Fibroblast of upper back skin (primary cell): ENCODE data around the gene SUPT3H.
"Not testable (repeated sequence)": the region's sequence is repeated elsewhere in the genome, so short reads cannot be mapped to it uniquely, and the experiment has no call there.

ENCODE experiments used
- DNase-seq: peaks from one replicate; pipeline ENCODE4 v3.0.0-alpha.2; 2013

The SUPT3H gene

GRCh38 chr6:45253453-45253852 is 124.3 kb downstream of the SUPT3H start:
- no peak for DNase-seq

GRCh38 chr6:45231660-45232059 is 146.1 kb downstream of the SUPT3H start:
- no peak for DNase-seq

- no peak for DNase-seq
Measured at GRCh38 chr6:45229416-45229815, 148.3 kb downstream of the SUPT3H start.

DNA sequence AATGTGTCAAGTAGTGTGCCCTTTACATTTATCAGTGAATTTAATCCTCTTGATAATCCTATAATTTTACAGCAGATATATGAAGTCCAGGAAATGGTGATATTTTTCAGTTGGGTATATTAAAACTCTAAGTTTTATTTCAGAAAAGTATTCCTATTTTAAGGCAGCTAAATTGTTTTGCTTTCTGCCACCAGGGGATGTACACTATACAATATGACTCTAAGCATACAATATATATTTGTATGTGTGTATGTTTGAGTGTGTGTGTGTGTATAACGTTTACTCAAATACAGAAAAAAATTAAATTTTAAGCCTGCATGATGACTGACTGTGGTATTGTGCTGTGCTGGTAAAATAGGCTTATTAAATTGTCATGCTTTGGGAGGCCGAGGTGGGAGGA is 151.7 kb downstream of the SUPT3H start:
- no peak for DNase-seq

- no peak for DNase-seq
Measured at GRCh38 chr6:45222380-45222779, 155.4 kb downstream of the SUPT3H start.

GRCh38 chr6:45215759-45216158 is 162.0 kb downstream of the SUPT3H start:
- no peak for DNase-seq

- DNase-seq: no peak
Measured at GRCh38 chr6:45212976-45213375, 164.8 kb downstream of the SUPT3H start.

- peak; percentile 12 for DNase-seq
Measured at GRCh38 chr6:45209762-45210161, 168.0 kb downstream of the SUPT3H start.

DNA sequence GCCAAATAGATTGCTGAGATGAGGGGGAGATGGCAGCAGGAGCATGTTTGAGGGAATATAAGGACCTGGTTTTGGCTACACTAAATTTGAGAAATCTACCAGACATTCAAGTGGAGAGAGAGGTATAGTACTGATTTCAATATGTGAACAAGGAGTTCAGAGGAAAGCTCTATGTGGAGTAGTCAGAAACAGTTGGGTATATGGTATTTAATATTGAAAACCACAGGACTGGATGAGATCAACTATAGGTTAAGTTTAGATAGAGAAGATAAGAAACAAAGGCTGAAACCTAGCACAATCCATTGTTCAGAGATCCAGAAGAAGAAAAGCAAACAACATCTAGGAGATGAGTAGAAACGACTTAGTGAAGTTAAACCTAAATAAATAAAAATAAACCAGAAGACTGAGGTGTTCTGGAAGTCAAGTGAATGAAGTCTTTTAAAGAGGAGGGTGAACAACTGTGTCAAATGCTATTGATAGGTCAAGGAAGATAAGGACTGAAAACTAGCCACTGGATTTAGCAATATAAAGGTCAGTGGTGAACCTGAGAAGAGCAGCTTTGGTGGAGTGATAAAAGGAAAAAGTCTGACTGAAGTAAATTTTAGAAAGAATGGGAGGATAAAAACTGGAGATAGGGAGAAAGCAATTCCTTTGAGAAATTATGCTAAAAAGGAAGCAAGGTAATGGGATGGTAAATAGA is 170.8 kb downstream of the SUPT3H start:
- no peak for DNase-seq

- no peak for DNase-seq
Measured at GRCh38 chr6:45201484-45201883, 176.2 kb downstream of the SUPT3H start.

DNA sequence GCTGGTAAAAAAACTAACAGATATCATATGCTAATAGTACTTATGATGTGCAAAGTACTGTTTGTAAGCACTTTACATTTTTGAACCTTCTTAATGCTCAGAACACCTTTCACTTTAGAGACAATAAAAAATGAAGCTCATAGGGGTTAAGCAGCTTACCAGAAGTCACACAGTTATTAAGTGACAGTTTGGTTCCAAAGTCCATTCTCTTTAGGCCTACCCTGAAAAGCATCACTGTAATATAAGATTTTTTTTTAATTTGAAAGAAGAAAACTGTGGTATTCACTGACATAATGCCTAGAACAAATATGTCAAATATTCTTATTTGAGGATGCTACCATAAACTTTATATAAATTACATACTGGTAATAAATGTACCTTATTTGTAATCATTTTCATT is 177.2 kb downstream of the SUPT3H start:
- no peak for DNase-seq

DNA sequence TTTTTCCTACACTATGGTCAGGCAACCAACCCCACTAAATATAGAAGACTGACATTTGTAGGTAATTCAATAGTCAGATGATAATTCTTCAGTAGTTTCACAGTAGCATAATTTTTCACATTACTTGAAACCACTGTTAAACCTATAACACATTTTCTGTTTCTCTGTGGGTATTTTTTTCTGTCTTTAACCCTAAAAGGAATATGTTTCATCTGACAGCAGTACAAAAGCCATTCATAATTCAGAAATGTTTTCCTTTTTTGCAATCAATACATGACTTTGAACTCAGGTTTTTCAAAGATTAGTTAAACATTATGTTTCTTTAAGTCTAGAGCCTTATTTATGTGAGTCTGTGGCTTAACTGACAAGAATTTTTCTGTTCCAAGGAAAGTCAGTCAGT is 178.2 kb downstream of the SUPT3H start:
- no peak for DNase-seq

- DNase-seq: no peak
Measured at GRCh38 chr6:45196121-45196520, 181.6 kb downstream of the SUPT3H start.

DNA sequence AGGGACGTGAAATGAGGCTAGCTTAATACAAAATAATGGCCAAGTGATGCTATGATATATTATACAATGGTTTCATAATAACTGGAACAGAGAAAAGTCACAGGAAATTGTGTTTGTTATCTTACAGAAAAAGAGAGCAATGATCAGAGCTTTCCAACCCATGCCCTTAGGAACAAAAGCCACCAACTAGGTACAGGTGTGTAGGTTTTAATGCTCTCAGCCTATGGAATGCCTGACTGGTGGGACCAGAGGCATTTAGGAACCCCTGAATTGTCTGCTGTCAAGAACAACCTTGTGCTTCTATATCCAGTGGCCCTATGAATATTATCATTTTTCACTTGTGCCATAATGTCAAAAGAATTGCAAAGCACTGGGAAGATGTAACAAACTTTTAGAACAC is 182.6 kb downstream of the SUPT3H start:
- DNase-seq: no peak

GRCh38 chr6:45192556-45192955 is 185.2 kb downstream of the SUPT3H start:
- DNase-seq: peak; percentile 10

- DNase-seq: no peak
Measured at GRCh38 chr6:45191414-45191813, 186.3 kb downstream of the SUPT3H start.

GRCh38 chr6:45187836-45188235 is 189.9 kb downstream of the SUPT3H start:
- peak; percentile 74 for DNase-seq

GRCh38 chr6:45185403-45186251 is 192.1 kb downstream of the SUPT3H start:
- DNase-seq: peak; percentile 21

DNA sequence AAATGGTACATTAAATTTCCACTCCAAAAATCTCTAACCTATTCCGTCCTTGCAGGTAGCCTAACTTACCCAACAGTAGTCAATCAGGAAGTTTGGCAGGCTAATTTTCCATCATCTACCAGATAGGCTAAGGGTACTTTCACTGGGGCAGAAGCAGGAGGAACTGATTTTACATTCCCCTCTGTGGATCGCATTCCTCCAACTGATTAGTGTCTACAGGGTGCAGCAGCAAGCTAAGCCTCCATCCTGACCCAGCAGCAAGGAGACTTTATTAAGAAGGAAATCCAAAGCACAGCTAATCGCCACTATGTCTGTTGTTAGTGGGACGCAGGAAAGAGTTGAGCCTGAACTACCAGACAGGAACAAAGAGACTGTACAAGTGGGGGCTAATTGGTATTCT is 192.8 kb downstream of the SUPT3H start:
- DNase-seq: no peak

DNA sequence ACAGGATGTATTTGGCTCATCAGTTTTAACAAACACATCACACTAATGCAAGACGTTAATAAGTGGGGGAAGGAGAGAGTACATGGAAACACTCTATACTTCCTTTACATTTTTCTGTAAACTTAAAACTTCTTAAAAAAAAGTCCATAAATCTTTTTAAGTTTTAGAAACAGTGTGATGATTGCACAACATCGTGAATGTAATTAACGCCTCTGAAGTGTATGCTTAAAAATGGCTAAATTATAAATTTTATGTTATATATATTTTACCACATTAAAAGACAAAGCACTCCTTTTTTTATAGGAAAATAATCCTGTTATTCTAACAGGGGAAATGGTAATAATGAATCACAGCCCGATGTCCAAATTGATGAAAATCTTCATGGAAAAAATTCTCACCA is 193.7 kb downstream of the SUPT3H start:
- no peak for DNase-seq

GRCh38 chr6:45176373-45176772 is 201.4 kb downstream of the SUPT3H start:
- not testable (repeated sequence) for DNase-seq

DNA sequence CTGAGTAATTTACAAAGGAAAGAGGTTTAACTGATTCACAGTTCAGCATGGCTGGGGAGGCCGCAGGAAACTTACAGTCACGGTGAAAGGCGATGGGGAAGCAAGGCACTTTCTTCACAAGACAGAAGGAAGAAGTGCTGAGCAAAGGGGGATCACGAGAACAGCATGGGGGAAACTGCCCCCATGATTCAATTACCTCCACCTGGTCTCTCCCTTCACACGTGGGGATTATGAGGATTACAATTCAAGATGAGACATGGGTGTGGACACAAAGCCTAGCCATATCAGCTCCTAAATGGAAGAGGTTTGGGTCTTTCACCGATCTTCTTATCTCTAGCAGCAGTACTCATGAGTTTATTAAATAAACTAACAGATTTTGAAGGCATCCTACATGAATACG is 202.5 kb downstream of the SUPT3H start:
- DNase-seq: no peak

DNA sequence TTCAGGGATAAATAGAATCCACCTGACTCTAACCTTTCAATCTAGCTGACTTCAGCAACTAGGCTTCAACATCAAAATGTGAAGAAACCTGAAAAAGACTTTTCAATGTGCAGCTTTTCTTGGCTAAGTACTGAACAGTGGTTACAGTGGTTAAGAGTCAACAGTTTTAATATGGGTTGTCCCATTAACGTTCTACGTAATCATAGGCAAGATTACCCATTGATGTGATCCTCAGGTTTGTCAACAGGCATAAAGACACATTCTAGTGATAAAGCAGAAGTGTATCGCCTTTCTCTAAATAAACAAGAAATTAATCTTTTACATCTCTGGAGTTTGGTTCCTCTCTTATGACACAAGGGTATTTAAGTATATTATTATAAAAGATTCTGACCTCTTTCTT is 203.7 kb downstream of the SUPT3H start:
- DNase-seq: no peak

GRCh38 chr6:45171380-45171779 is 206.4 kb downstream of the SUPT3H start:
- no peak for DNase-seq
